DOHH2 (cell line): ENCODE measurements around the gene PARP16.

Experiments used
- H3F3A ChIP-seq: fragments of 200-600 bp; sonication (generic), shearing (Covaris generic); 2 replicates; pipeline ENCODE4 v1.6.0; 2016; ENCODE audit warnings: antibody characterized with exemption, mild to moderate bottlenecking; ENCODE audit not compliant: control insufficient read depth, insufficient read depth
- H3K27ac ChIP-seq: fragments of 200-600 bp; sonication (generic); 2 replicates; pipeline ENCODE4 v1.5.1; 2014; ENCODE audit warnings: low read depth, mild to moderate bottlenecking, low read length, moderate library complexity
- H3K27me3 ChIP-seq: fragments of 200-600 bp; sonication (generic); 2 replicates; pipeline ENCODE4 v1.6.1; 2014; ENCODE audit warnings: mild to moderate bottlenecking, low read length, mixed read lengths; ENCODE audit not compliant: control insufficient read depth
- H3K36me3 ChIP-seq: fragments of 200-600 bp; sonication (generic); 2 replicates; pipeline ENCODE4 v1.6.1; 2014; ENCODE audit warnings: mild to moderate bottlenecking, low read length, moderate library complexity, mixed read lengths; ENCODE audit not compliant: control insufficient read depth
- H3K4me1 ChIP-seq: fragments of 200-600 bp; sonication (generic); 2 replicates; pipeline ENCODE4 v1.6.1; 2014; ENCODE audit warnings: mild to moderate bottlenecking, low read length, mixed read lengths; ENCODE audit not compliant: control insufficient read depth
- H3K4me2 ChIP-seq: fragments of 200-600 bp; sonication (generic); 2 replicates; pipeline ENCODE4 v1.6.0; 2014; ENCODE audit warnings: mild to moderate bottlenecking, low read length, moderate library complexity
- H3K4me3 ChIP-seq: fragments of 200-600 bp; sonication (generic); 2 replicates; pipeline ENCODE4 v1.5.1; 2014; ENCODE audit warnings: mild to moderate bottlenecking, low read length, mixed read lengths
- H3K79me2 ChIP-seq: fragments of 200-600 bp; sonication (generic); 2 replicates; pipeline ENCODE4 v1.6.1; 2014; ENCODE audit warnings: mild to moderate bottlenecking, low read length, mixed read lengths; ENCODE audit not compliant: control insufficient read depth
- H3K9me2 ChIP-seq: fragments of 200-600 bp; sonication (generic); replicated peaks from 2 replicates; pipeline ENCODE4 v1.6.1; 2014; ENCODE audit warnings: mild to moderate bottlenecking, low read length, mixed read lengths; ENCODE audit not compliant: control insufficient read depth
- H3K9me3 ChIP-seq: fragments of 200-600 bp; sonication (generic); 2 replicates; pipeline ENCODE4 v1.6.1; 2014; ENCODE audit warnings: antibody characterized with exemption, low read length, mixed read lengths; ENCODE audit not compliant: control insufficient read depth, insufficient read depth
- H4K20me1 ChIP-seq: fragments of 200-600 bp; sonication (generic); 2 replicates; pipeline ENCODE4 v1.6.0; 2014; ENCODE audit warnings: low read depth, mild to moderate bottlenecking, antibody characterized with exemption, low read length, moderate library complexity; ENCODE audit not compliant: control insufficient read depth, insufficient read depth
- EZH2phosphoT487 ChIP-seq: fragments of 200-600 bp; sonication (generic); IDR thresholded peaks from 2 replicates; pipeline ENCODE4 v1.6.1; 2017; ENCODE audit warnings: borderline replicate concordance, mild to moderate bottlenecking, antibody characterized with exemption, low read length, moderate library complexity, mixed read lengths
- TF ChIP-seq, protein P1 (sequence below): fragments of 200-600 bp; sonication (generic); IDR thresholded peaks from one replicate; pipeline ENCODE4 v1.5.1; 2014; ENCODE audit warnings: antibody characterized with exemption, mild to moderate bottlenecking, low read depth, low read length; ENCODE audit not compliant: poor library complexity, severe bottlenecking

The PARP16 gene

DNA sequence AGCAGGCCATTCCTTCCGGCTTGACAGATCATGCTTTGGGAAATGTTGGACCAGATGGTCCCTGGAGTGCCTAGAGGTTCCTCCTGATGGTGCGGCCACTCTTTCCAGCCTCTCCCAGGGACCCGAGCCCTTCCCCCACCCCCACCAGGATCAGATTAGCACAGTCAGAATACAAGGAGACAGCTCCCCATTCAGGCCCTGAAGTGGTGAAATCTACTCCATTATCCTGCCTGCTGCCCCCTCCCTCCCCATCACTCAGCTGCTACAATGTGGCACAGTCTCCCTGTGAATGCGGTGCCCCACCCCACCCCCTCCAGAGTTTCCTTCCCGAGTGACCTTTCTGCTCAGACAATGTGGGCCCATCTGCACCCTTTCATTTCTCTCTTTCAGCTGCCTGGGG is 47.2 kb upstream of the PARP16 start:
- no peak overlapping the region for H3K4me3 ChIP-seq
- H3K4me1 ChIP-seq, result peaks cover 52% of the 10 kb centered on the region
- H3F3A ChIP-seq, result 0 out of 2 replicates have a peak, but pooled peaks cover 5% of the 10 kb centered on the region
- TF ChIP-seq EZH2phosphoT487, result no peak
- TF ChIP-seq, protein P1, sequence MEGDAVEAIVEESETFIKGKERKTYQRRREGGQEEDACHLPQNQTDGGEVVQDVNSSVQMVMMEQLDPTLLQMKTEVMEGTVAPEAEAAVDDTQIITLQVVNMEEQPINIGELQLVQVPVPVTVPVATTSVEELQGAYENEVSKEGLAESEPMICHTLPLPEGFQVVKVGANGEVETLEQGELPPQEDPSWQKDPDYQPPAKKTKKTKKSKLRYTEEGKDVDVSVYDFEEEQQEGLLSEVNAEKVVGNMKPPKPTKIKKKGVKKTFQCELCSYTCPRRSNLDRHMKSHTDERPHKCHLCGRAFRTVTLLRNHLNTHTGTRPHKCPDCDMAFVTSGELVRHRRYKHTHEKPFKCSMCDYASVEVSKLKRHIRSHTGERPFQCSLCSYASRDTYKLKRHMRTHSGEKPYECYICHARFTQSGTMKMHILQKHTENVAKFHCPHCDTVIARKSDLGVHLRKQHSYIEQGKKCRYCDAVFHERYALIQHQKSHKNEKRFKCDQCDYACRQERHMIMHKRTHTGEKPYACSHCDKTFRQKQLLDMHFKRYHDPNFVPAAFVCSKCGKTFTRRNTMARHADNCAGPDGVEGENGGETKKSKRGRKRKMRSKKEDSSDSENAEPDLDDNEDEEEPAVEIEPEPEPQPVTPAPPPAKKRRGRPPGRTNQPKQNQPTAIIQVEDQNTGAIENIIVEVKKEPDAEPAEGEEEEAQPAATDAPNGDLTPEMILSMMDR, result no peak
- no peak overlapping the region for H3K27ac ChIP-seq
- H3K4me2 ChIP-seq, result no peak overlapping the region
- no peaks in the 10 kb centered on the region for H4K20me1 ChIP-seq
- H3K36me3 ChIP-seq, result no peaks in the 10 kb centered on the region
- H3K79me2 ChIP-seq, result no peaks in the 10 kb centered on the region
- H3K9me3 ChIP-seq, result no peaks in the 10 kb centered on the region
- H3K9me2 ChIP-seq, result no peaks in the 10 kb centered on the region
- H3K27me3 ChIP-seq, result peaks cover 3% of the 10 kb centered on the region; the same call in 1 of the 2 replicates

GRCh38 chr15:65333148-65333820 is 46.6 kb upstream of the PARP16 start:
- H3K4me2 ChIP-seq, result no peak overlapping the region
- TF ChIP-seq, protein P1, result no peak
- no peak for TF ChIP-seq EZH2phosphoT487

DNA sequence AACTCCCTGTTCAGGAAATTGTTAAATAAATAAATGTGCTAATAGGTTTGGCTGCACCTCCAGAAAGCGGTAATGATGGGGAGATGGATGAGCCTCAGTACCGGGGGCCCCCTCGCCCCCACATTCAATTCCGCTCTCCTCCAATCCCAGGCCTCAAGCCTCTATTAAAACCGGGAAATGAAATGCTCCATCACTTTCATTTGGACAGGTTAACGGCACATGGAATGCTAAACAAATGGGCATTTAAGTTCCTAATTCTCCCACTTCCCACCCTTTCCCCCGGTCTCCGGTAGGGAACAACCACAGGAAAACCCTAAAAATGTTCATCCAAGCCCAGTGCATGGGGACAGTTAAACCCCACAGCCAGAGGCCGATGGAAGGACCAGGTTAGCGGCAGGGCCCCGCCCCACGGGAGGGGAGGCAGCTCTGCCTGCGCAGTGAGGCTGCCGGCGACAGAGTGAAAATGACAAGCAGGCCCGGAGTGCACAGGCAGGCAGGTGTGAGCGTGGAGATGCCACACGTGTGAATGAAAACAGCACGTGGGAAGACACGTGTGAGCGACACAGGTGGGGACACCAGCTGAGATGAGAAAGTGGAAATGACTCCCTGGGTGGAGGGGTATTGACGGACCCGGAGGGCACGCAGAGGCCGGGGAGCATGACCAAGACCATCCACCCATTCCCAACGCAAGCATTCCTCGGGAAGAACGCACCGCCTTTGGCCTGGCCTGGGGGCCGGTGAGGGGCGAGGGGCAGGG is 45.9 kb upstream of the PARP16 start:
- H3K27ac ChIP-seq, result no peak overlapping the region
- H4K20me1 ChIP-seq, result no peaks in the 10 kb centered on the region

More at GRCh38 chr15:65333148-65333820, 46.6 kb upstream of the PARP16 start:
- Histone ChIP-seq H4K20me1 (no peaks in the 10 kb centered on the region), H3K9me2 (no peaks in the 10 kb centered on the region), H3K27ac (no peak overlapping the region), H3K27me3 (peaks cover 3% of the 10 kb centered on the region; the same call in 1 of the 2 replicates), H3F3A (0 out of 2 replicates have a peak, but pooled peaks cover 5% of the 10 kb centered on the region), H3K36me3 (no peaks in the 10 kb centered on the region), H3K4me1 (peaks cover 53% of the 10 kb centered on the region), H3K79me2 (no peaks in the 10 kb centered on the region), H3K9me3 (no peaks in the 10 kb centered on the region), H3K4me3 (no peak overlapping the region)

More for the DNA sequence above, 45.9 kb upstream of the PARP16 start:
- Histone ChIP-seq H3K36me3 (no peaks in the 10 kb centered on the region), H3K4me3 (no peak overlapping the region), H3K4me2 (no peak overlapping the region), H3K4me1 (peaks cover 53% of the 10 kb centered on the region), H3F3A (0 out of 2 replicates have a peak, but pooled peaks cover 5% of the 10 kb centered on the region), H3K27me3 (peaks cover 3% of the 10 kb centered on the region; the same call in 1 of the 2 replicates), H3K9me3 (no peaks in the 10 kb centered on the region), H3K79me2 (no peaks in the 10 kb centered on the region), H3K9me2 (no peaks in the 10 kb centered on the region)
- TF ChIP-seq, protein P1, result no peak
- no peak for TF ChIP-seq EZH2phosphoT487
